ENCODE results near the gene HLA-DPA1.

DNA sequence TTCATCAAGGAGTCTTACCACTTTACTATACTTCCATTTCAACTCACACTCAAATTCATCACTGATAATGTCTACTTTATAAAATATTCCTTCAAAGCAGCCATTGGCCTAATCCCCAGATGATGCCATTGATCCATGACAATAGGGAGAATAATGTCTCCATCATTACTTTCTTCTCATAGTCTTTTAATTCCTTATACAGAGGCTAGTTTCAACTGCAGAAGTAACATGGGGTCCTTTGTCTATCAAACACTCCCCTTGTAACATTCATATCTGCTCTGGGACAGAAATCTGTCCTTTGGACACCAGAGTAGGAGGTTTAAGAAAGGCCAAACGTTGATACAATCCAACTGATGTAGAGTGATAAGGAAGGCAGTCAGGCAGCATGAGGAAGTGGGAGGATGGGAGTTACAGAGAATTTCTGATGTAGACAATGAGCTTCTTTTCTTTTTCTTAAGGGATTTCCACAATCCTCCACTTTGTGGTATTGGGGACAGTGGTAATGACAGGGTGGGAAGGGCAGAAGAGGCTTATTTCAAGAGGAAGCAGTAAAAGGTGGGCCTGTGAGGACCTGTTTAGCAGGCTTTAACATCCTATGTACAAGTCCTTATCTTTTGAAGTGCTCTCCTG lies 45.1 kb downstream of the HLA-DPA1 start:
- no peak for TF ChIP-seq CTCF (IDR thresholded peaks at IDR 0.05)
- TF ChIP-seq ZFX (IDR thresholded peaks at IDR 0.05; ENCODE audit: borderline replicate concordance), result no peak
